ENCODE measurements around the gene DIS3L2.
"Not testable (repeated sequence)": the region's sequence is repeated elsewhere in the genome, so short reads cannot be mapped to it uniquely, and the experiment has no call there.

DIS3L2 gene

GRCh38 chr2:232328516-232329460, 367.3 kb downstream of the DIS3L2 start:
- no peak overlapping the region for H3K4me3 ChIP-seq (ENCODE audit: low read depth, low read length)
- no peak for TF ChIP-seq CTCF (IDR thresholded peaks at IDR 0.05; ENCODE audit: borderline replicate concordance, insufficient read depth, low read depth, low read length)

GRCh38 chr2:232329716-232330067, 368.2 kb downstream of the DIS3L2 start:
- no peak overlapping the region for H3K4me3 ChIP-seq (ENCODE audit: low read depth, low read length)
- TF ChIP-seq CTCF (IDR thresholded peaks at IDR 0.05; ENCODE audit: borderline replicate concordance, insufficient read depth, low read depth, low read length) = no peak

- TF ChIP-seq CTCF (IDR thresholded peaks at IDR 0.05; ENCODE audit: borderline replicate concordance, insufficient read depth, low read depth, low read length) = no peak
These were observed 368.8 kb downstream of the DIS3L2 start for GRCh38 chr2:232330068-232330999.

GRCh38 chr2:232331061-232331460, 369.5 kb downstream of the DIS3L2 start:
- H3K4me3 ChIP-seq (ENCODE audit: low read depth, low read length) = not testable (repeated sequence)

More at GRCh38 chr2:232330068-232330999, 368.8 kb downstream of the DIS3L2 start:
- no peak overlapping the region for H3K4me3 ChIP-seq (ENCODE audit: low read depth, low read length)

- not testable (repeated sequence) for H3K4me3 ChIP-seq (ENCODE audit: low read depth, low read length)
These were observed 370.1 kb downstream of the DIS3L2 start for GRCh38 chr2:232331641-232332040.

- H3K4me3 ChIP-seq (ENCODE audit: low read depth, low read length) = not testable (repeated sequence)
These were observed 370.9 kb downstream of the DIS3L2 start for GRCh38 chr2:232332244-232332939.

GRCh38 chr2:232332940-232333259, 371.4 kb downstream of the DIS3L2 start:
- no peak for TF ChIP-seq CTCF (IDR thresholded peaks at IDR 0.05; ENCODE audit: borderline replicate concordance, insufficient read depth, low read depth, low read length)
- H3K4me3 ChIP-seq (ENCODE audit: low read depth, low read length) = no peak overlapping the region

- TF ChIP-seq CTCF (IDR thresholded peaks at IDR 0.05; ENCODE audit: borderline replicate concordance, insufficient read depth, low read depth, low read length) = peak; percentile 62
- no peak overlapping the region for H3K4me3 ChIP-seq (ENCODE audit: low read depth, low read length)
These were observed 372.0 kb downstream of the DIS3L2 start for GRCh38 chr2:232333361-232334135.

GRCh38 chr2:232334136-232334884, 372.8 kb downstream of the DIS3L2 start:
- H3K4me3 ChIP-seq (ENCODE audit: low read depth, low read length) = not testable (repeated sequence)

- H3K4me3 ChIP-seq (ENCODE audit: low read depth, low read length) = not testable (repeated sequence)
These were observed 373.3 kb downstream of the DIS3L2 start for GRCh38 chr2:232334885-232335205.

Measured in GM12875 (cell line).